Epithelial cell of proximal tubule (primary cell): ENCODE measurements around the gene SGTB. TPM values are rescaled to one million over a fixed set of nuclear protein-coding genes. Genes with fewer than 3 reads are reported as not detected.
A peak's percentile ranks its signal among the peaks of the same experiment; 100 is the strongest.

Source experiments
- DNase-seq: peaks from one replicate; pipeline ENCODE4 v3.0.0-alpha.2; 2011; ENCODE audit warnings: low read depth
- H3K4me3 ChIP-seq: 2 replicates; pipeline ENCODE4 v1.5.1; 2011; ENCODE audit warnings: low read depth, mild to moderate bottlenecking, low read length
- total RNA-seq: library from RNA; depleted of rRNA; stranded (reverse); fragments of >200 nt; gene quantifications from 2 replicates; pipeline ENCODE4 v1.2.3, GENCODE V29; 2015
- TF ChIP-seq, protein P1 (sequence below): conservative IDR thresholded peaks from 2 replicates; pipeline ENCODE4 v1.5.1; 2012; ENCODE audit warnings: low read depth, mild to moderate bottlenecking, low read length

Gene SGTB, protein sequence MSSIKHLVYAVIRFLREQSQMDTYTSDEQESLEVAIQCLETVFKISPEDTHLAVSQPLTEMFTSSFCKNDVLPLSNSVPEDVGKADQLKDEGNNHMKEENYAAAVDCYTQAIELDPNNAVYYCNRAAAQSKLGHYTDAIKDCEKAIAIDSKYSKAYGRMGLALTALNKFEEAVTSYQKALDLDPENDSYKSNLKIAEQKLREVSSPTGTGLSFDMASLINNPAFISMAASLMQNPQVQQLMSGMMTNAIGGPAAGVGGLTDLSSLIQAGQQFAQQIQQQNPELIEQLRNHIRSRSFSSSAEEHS
- 5.1 and 9.5 TPM in 2 replicates for total RNA-seq

DNA sequence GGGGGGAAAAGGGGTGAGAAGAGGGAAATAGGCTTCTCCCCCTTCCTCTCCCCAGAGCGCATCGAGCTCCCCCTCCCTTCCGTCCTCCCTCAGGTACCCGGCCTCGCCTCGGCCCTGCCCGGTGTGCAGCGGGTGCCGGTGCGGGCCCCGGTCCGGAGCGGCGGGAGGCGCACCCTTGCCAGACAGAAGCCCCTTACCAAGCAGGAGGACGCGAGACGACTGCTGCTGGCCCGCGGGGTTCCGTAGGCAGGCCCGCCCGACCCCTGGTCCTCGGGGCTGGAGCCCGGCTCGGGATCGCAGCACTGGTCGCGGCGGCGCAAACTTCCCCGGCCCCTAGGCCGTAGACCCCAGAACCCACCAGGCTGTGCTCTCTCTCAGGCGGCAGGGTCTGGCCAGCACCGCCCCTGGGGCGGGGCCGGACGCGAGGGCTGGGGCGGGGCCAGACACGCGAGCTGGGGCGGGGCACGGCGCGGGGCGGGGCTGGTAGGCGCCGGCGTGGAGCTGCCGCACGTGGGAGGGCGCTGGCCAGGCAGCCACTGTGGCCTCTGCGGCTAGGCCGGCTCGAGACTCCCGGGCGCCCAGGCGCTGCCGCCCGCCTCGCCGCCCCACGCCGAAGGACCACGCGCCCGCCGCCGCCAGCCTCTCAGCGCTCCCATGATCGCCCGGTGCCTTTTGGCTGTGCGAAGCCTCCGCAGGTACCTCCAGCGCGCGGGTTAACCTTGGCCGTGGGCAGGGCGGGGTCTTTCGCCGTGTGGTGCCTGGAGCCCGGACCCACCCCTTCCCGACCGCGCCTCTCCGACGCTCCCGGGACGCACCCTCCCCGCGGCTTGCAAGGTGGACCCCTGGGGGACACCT is at the start of gene SGTB, which contains the start of gene NLN:
Gene SGTB (minus strand): TSS at position 390 of the 855 bp plus-strand sequence. CDS start 1,302 bp downstream, outside the sequence.
Gene NLN (plus strand): TSS at position 486 of the 855 bp plus-strand sequence. CDS start 169 bp downstream, at position 655.
- peak within 1 kb of the TSS; percentile 67 for H3K4me3 ChIP-seq
- no peak for DNase-seq
- TF ChIP-seq, protein P1, sequence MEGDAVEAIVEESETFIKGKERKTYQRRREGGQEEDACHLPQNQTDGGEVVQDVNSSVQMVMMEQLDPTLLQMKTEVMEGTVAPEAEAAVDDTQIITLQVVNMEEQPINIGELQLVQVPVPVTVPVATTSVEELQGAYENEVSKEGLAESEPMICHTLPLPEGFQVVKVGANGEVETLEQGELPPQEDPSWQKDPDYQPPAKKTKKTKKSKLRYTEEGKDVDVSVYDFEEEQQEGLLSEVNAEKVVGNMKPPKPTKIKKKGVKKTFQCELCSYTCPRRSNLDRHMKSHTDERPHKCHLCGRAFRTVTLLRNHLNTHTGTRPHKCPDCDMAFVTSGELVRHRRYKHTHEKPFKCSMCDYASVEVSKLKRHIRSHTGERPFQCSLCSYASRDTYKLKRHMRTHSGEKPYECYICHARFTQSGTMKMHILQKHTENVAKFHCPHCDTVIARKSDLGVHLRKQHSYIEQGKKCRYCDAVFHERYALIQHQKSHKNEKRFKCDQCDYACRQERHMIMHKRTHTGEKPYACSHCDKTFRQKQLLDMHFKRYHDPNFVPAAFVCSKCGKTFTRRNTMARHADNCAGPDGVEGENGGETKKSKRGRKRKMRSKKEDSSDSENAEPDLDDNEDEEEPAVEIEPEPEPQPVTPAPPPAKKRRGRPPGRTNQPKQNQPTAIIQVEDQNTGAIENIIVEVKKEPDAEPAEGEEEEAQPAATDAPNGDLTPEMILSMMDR = no peak

DNA sequence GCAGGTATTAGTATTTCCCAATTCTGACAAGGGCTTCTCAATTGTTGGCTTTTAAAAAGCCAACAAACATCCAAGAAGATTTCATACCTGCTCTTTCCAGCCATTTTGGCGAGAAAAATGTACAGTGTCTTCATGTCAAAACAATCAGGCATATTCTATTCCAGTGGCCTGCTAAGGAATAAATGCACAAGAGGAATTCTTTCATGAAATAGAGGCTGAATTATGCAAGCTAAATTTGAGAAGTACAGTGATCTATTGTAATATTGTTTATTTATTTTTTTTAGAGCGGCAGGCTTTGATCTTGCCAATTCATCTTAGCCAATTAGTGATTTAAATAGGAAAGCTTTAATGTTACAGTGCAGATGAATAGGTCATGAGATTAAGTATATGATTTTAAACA is 49.4 kb upstream of the SGTB start:
- DNase-seq = no peak
- TF ChIP-seq, protein P1 = no peak
- no peak overlapping the region for H3K4me3 ChIP-seq

DNA sequence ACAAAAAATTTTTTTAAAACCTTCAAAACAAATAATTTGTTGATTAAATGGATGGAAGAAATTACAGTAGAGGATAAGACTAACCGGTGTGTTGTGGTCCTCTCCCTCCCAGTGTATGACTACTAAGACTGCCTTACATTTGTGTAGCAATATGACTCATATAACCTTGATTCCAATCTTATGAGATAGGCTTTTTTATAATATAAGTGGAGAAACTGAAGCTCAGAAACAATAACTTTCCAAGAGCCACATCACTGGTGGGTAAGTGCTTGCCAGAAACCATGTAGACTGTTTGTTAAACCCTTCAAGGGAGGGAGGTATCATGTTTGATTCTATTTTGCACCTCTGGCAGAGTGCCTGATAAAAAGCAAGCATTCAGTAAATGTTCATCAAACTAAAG is 47.6 kb upstream of the SGTB start:
- TF ChIP-seq, protein P1 = no peak
- no peak overlapping the region for H3K4me3 ChIP-seq
- DNase-seq = peak; percentile 54

DNA sequence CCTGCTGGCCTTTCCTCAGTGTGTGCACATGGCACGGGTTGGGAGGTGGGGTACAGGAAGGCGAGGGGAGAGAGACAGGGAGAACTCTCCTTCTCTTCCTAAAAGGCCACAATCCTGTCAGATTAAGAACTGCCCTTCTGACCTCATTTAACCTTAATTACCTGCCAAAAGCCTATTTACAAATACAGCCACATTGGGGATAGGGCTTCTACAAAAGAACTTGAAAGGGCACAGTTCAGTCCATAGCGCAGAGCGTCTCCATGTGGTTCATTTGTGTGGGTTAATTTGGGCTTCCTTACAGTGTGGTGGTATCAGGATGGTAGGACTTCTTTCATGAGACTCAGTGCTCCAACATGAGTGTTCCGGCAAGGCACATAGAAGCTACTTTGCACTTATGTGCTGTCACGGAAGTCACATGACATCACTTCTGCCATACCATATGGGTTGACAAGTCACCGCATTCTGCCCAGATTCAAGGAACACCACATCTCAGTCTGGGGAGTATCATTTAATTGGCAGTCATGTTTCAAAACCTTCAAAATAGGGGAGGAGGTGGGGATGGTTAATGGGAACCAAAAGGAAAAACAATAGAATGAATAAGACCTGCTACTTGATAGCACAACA is 46.9 kb upstream of the SGTB start:
- no peak overlapping the region for H3K4me3 ChIP-seq
- no peak for DNase-seq
- TF ChIP-seq, protein P1 = no peak

DNA sequence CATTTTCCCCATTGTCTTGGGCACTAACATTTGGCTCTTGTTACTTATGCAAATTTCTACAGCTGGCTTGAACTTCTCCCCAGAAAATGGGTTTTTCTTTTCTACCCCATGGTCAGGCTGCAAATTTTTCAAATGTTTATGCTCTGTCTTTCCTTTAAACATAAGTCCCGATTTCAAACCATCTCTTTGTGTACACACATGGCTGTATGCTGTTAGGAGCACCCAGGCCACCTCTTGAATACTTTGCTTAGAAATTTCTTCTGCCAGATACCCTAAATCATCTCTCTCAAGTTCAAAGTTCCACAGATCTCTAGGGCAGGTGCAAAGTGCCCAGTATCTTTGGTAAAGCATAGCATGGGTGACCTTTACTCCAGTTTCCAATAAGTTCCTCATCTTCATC is 45.7 kb upstream of the SGTB start:
- DNase-seq = no peak
- no peak overlapping the region for H3K4me3 ChIP-seq
- TF ChIP-seq, protein P1 = no peak

DNA sequence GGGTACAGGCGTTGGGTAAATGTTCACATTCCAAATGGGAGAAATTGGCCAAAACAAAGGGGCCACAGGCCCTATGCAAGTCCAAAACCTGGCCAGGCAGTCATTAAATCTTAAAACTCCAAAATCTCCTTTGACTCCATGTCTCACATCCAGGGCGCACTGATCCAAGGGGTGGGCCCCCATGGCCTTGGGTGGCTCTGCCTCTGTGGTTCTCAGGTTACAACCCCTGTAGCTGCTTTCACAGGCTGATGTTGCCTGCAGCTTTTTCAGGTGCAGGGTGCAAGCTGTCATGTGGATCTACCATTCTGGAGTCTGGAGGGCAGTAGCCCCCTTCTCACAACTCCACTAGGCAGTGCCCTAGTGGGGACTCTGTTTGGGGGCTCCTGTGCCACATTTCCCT is 44.9 kb upstream of the SGTB start:
- no peak overlapping the region for H3K4me3 ChIP-seq
- TF ChIP-seq, protein P1 = no peak
- no peak for DNase-seq
